Vagina (tissue), 2 donors: ENCODE measurements around the gene CLTB. TPM values are rescaled to one million over a fixed set of nuclear protein-coding genes. Genes with fewer than 3 reads are reported as not detected.

Experiments
- DNase-seq, 2 donors: peaks; one replicate each; pipeline ENCODE4 v3.0.0-alpha.2; 2017; ENCODE audit errors: extremely low spot score in 2 of 2
- H3K27ac ChIP-seq: fragments of 200-600 bp; sonication (generic); one replicate; pipeline ENCODE4 v1.5.1; 2019
- H3K27me3 ChIP-seq: fragments of 200-600 bp; sonication (generic); one replicate; pipeline ENCODE4 v1.5.1; 2019
- H3K36me3 ChIP-seq, 2 donors: fragments of 200-600 bp; sonication (generic); one replicate each; pipeline ENCODE4 v1.5.1; 2017 to 2019
- H3K4me1 ChIP-seq: fragments of 200-600 bp; sonication (generic); one replicate; pipeline ENCODE4 v1.5.1; 2019
- H3K4me3 ChIP-seq, 2 donors: fragments of 200-600 bp; sonication (generic); 1 replicate in 1 of 2; 2 replicates in 1 of 2; pipeline ENCODE4 v1.5.1; 2016 to 2019
- H3K9me3 ChIP-seq: fragments of 200-600 bp; sonication (generic); one replicate; pipeline ENCODE4 v1.5.1; 2019
- CTCF ChIP-seq, 3 experiments: fragments of 450-650 bp in 2 of 3; fragments of 200-600 bp in 1 of 3; sonication (generic) in 1 of 3; IDR thresholded peaks; one replicate each; pipeline ENCODE4 v1.5.1; 2017 to 2019; ENCODE audit warnings: antibody characterized with exemption in 3 of 3, mild to moderate bottlenecking in 2 of 3, moderate library complexity in 2 of 3
- POLR2A ChIP-seq, 2 donors: fragments of 450-650 bp; IDR thresholded peaks; one replicate each; pipeline ENCODE4 v1.6.1; 2017; ENCODE audit warnings: antibody characterized with exemption in 2 of 2, mild to moderate bottlenecking in 2 of 2, moderate library complexity in 2 of 2
- POLR2AphosphoS5 ChIP-seq, 2 donors: sonication (generic); formaldehyde crosslinking; IDR thresholded peaks; one replicate each; pipeline ENCODE4 v1.9.0; 2017; ENCODE audit warnings: antibody characterized with exemption in 2 of 2, mild to moderate bottlenecking in 2 of 2, low read depth in 1 of 2; ENCODE audit not compliant: insufficient read depth in 1 of 2
- intact Hi-C: fragments of 100-400 bp; cut with DNase I; formaldehyde crosslinking; loops from one replicate; pipeline ENCODE4 v1.15.1; 2023
- microRNA counts, 2 donors: library from miRNA; unstranded; fragments of <30 nt; microRNA quantifications; one replicate each; lab custom pipeline; 2016 to 2017
- microRNA-seq: library from miRNA; unstranded; fragments of <30 nt; microRNA quantifications from one replicate; pipeline ENCODE4, GENCODE V29; 2017; ENCODE audit warnings: borderline number of aligned reads, borderline replicate concordance
- small RNA-seq: library from RNA; depleted of rRNA; stranded (forward); fragments of <200 nt; gene quantifications from one replicate; pipeline ENCODE3, GENCODE V24; 2016
- total RNA-seq: library from RNA; depleted of rRNA; stranded (reverse); fragments of >200 nt; gene quantifications from one replicate; pipeline ENCODE4 v1.2.3, GENCODE V29; 2016

CLTB gene
- total RNA-seq, 1 donor from 2014 or later: 254 TPM

GRCh38 chr5:176352116-176352878 lies 64.0 kb downstream of the CLTB start:
- H3K9me3 ChIP-seq: no peaks in the 10 kb centered on the region
- no peak overlapping the region for H3K27ac ChIP-seq
- H3K27me3 ChIP-seq: no peaks in the 10 kb centered on the region
- H3K4me1 ChIP-seq: peaks cover 9% of the 10 kb centered on the region
- intact Hi-C loops: no loop called here
- H3K36me3 ChIP-seq: peaks cover 0 to 70% of the 10 kb centered on the region in 2 donors
- TF ChIP-seq POLR2AphosphoS5 (IDR thresholded peaks at IDR 0.05; ENCODE audit: insufficient read depth in 1 of 2, low read depth in 1 of 2): no peak
- no peak for TF ChIP-seq CTCF (IDR thresholded peaks at IDR 0.05)
- no peak for TF ChIP-seq POLR2A (IDR thresholded peaks at IDR 0.05)
- DNase-seq: no peak
- H3K4me3 ChIP-seq: no peak overlapping the region

- TF ChIP-seq POLR2AphosphoS5 (IDR thresholded peaks at IDR 0.05; ENCODE audit: insufficient read depth in 1 of 2, low read depth in 1 of 2) (no peak), POLR2A (IDR thresholded peaks at IDR 0.05) (no peak), CTCF (IDR thresholded peaks at IDR 0.05) (no peak)
- intact Hi-C loops: no loop called here
- peaks cover 0 to 86% of the 10 kb centered on the region in 2 donors for H3K36me3 ChIP-seq
- H3K4me3 ChIP-seq: no peak overlapping the region
- H3K27ac ChIP-seq: no peak overlapping the region
- DNase-seq: no peak
- H3K27me3 ChIP-seq: no peaks in the 10 kb centered on the region
- no peaks in the 10 kb centered on the region for H3K9me3 ChIP-seq
- H3K4me1 ChIP-seq: peaks cover 2% of the 10 kb centered on the region
These were observed 65.9 kb downstream of the CLTB start for GRCh38 chr5:176350416-176350815.

GRCh38 chr5:176342766-176343458 lies 73.4 kb downstream of the CLTB start:
- peaks cover 0 to 35% of the 10 kb centered on the region in 2 donors for H3K36me3 ChIP-seq
- TF ChIP-seq POLR2A (IDR thresholded peaks at IDR 0.05): no peak
- no peak for TF ChIP-seq POLR2AphosphoS5 (IDR thresholded peaks at IDR 0.05; ENCODE audit: insufficient read depth in 1 of 2, low read depth in 1 of 2)
- no peak for TF ChIP-seq CTCF (IDR thresholded peaks at IDR 0.05)
- DNase-seq: no peak
- H3K4me3 ChIP-seq: no peak overlapping the region
- H3K27me3 ChIP-seq: no peaks in the 10 kb centered on the region
- H3K4me1 ChIP-seq: no peaks in the 10 kb centered on the region
- intact Hi-C loops: no loop called here
- H3K27ac ChIP-seq: no peak overlapping the region
- no peaks in the 10 kb centered on the region for H3K9me3 ChIP-seq

MicroRNAs encoded within 50 kb of the gene (microRNA counts, 767-probe panel; counts per million panel counts)
- 238 to 261 counts per million in 2 donors for microRNA hsa-miR-1271-5p (lab: Ali Mortazavi, UCI)

Small RNA genes within 50 kb of the gene (microRNA-seq; reads per million reads assigned to microRNA genes)
- 8.6 reads per million, percentile 19 among the genes with 10 or more reads in this experiment for gene MIR1271

Small RNA genes within 50 kb of the gene (small RNA-seq; reads per million reads assigned to genes)
- gene AC010297.1: not detected
- 0.86 reads per million, percentile 8 among the genes with 10 or more reads in this experiment for gene MIR1271

Other genes with a start within 250 kb of the CLTB start
- gene SIMC1, start 178.1 kb downstream of the CLTB start, total RNA-seq: 17.4 TPM
- gene KIAA1191, start 54.8 kb downstream of the CLTB start, total RNA-seq: 99.4 TPM
- 9.8 TPM for gene ARL10, start 51.1 kb downstream of the CLTB start, total RNA-seq
- gene NOP16, start 27.9 kb downstream of the CLTB start, total RNA-seq: 48.6 TPM
- 124 TPM for gene HIGD2A, start 27.8 kb downstream of the CLTB start, total RNA-seq
- 25.3 TPM for gene FAF2, start 31.8 kb upstream of the CLTB start, total RNA-seq
- gene RNF44, start 120.9 kb upstream of the CLTB start, total RNA-seq: 24.6 TPM
- gene CDHR2, start 132.8 kb upstream of the CLTB start, total RNA-seq: not detected
- 0.49 TPM for gene GPRIN1, start 193.6 kb upstream of the CLTB start, total RNA-seq
- gene SNCB, start 214.0 kb upstream of the CLTB start, total RNA-seq: not detected
- not detected for gene EIF4E1B, start 214.1 kb upstream of the CLTB start, total RNA-seq
- gene TSPAN17, start 230.9 kb upstream of the CLTB start, total RNA-seq: 16.9 TPM